Measurements from ENCODE around the gene GART.
A peak's percentile ranks its signal among the peaks of the same experiment; 100 is the strongest.

Gene GART

DNA sequence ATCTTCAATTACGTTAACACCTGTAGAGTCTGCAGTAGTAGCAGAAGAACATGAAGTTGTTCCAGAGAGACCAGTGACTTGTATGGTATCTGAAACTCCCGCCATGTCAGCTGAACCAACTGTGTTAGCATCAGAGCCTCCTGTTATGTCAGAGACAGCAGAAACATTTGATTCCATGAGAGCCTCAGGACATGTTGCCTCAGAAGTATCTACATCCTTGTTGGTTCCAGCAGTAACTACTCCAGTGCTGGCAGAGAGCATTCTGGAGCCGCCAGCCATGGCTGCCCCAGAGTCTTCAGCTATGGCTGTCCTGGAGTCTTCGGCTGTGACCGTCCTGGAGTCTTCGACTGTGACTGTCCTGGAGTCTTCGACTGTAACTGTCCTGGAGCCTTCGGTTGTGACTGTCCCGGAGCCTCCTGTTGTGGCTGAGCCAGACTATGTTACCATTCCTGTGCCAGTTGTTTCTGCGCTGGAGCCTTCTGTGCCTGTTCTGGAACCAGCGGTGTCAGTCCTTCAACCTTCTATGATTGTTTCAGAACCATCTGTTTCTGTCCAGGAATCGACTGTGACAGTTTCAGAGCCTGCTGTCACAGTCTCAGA is 11.2 kb upstream of the GART start:
- no peak for DNase-seq (ENCODE audit: low read depth)

- no peak for DNase-seq (ENCODE audit: low read depth)
These were observed 10.4 kb upstream of the GART start for GRCh38 chr21:33552093-33552998.

GRCh38 chr21:33551664-33552063 is 9.7 kb upstream of the GART start:
- DNase-seq (ENCODE audit: low read depth), result no peak

- DNase-seq (ENCODE audit: low read depth), result no peak
These were observed 9.1 kb upstream of the GART start for GRCh38 chr21:33550772-33551660.

- DNase-seq (ENCODE audit: low read depth), result no peak
These were observed 8.2 kb upstream of the GART start for GRCh38 chr21:33549848-33550771.

DNA sequence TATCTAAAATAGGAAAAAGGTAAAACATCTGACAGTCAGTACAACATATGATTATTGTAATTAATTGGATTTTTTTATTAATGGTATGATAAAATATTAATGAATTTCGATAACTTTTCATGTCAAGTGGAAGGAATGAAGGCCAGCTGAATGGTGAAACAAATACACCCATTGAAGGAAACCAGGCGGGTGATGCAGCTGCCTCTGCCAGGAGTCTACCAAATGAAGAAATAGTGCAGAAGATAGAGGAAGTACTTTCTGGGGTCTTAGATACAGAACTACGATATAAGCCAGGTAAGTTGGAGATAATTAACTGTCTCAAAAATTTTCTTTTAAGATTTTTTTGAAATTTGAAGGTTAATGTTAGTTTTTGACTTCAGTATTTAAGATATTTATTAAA is 4.2 kb upstream of the GART start:
- DNase-seq (ENCODE audit: low read depth), result no peak

DNA sequence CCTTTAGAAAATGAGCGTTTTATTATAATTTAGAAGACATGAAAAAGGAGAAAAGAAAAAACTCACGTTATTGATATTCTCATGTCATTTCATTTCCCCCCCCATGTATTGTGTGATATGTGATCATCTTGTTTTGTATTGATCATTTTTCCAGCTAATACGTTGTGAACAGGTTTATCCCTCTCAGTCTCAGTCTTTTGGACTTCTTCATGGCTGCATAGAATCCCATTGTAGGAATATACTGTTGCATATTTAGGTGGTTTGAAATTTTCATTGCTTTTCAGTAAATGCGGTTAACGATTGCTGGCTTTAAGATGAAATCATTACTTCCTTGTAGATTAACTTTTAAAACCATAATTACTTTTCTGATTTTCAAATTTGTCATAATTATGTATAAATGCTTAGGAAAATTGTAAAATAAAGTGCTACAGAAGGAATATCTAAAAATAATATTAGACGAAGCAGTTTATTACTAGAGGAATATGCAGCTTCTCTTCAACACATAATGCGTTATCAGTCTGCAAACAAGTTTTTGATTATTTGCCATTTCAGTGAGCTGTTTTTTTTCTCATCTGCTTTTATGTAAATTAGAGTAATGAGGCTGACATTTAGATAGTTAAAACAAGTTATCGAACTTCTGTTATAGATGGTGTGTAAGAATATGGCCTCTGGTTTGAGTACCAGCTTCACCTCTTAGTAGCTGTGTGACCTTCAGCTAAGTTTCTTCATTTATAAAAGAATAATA is 2.7 kb upstream of the GART start:
- no peak for DNase-seq (ENCODE audit: low read depth)

DNA sequence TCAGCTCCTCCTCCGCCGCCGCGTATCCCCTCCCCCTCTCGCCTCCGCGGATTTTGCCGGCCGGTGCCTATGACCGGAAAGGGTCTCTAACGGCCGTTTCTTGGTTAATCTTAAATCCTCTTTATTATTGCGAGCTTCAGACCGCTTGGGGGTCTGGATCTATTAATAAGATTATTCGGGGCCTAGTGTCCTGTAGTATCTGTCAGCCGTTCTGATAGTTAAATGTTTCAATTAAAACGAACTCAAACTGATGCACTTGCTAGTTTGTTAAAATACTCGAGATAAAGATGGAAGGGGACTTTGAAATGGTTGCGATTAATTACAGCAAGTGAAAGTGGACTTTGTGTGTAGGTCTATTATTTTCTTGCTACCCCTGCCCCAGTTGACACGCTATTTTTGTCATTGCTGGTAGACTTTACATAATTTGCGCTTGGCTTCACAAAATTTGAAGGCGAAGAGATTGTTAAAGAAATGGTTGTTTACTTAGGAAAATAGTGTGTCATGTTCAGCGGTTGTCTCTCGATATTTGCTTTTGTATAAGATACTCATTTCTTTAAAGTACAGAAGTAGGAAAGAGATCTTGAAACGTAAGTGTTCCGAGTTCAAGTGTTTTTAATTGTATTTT is 1.7 kb upstream of the GART start:
- peak; percentile 52 for DNase-seq (ENCODE audit: low read depth)

GRCh38 chr21:33542640-33543504 is 955 bp upstream of the GART start, which contains the start of gene SON:
Gene SON (plus strand): TSS chr21:33543038. CDS start chr21:33543093, 55 bp downstream.
- DNase-seq (ENCODE audit: low read depth), result peak; percentile 96

GRCh38 chr21:33541105-33541711 is 709 bp downstream of the GART start:
- no peak for DNase-seq (ENCODE audit: low read depth)

DNA sequence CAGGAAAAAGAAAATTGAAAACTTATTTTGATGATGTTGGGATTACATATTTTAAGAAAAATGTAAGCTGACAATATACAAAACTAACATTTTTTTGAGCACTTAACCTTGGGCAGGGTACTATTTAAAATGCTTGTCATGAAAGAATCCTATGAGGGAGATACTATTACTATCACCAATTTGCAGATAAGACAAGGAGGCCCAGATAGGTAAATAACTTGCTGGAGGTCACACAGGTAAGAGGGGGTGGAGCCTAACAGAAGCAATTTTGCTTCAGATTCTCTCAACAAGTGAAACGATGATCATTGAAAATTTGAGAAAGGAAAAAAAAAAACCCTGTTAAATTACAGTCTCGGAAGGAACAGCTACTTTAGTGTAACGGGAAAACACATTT is 1.2 kb downstream of the GART start:
- no peak for DNase-seq (ENCODE audit: low read depth)

DNA sequence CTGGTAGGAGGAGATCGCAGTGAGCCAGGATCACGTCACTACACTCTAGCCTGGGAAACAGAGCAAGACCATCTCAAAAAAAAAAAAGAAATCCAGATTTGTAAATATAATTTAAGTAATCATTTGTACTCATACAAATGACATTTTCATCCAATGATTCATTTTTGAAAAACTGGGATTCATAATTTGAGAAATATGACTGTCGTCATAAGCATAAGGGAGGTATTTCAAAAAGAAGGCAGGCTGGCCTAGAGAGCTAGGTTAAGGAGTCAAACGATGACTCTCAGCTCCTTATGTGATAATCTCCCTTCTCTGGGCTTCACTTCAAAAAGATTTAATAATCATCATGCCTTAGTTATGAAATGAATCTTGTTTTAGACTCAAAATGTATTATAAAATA is 2.3 kb downstream of the GART start:
- DNase-seq (ENCODE audit: low read depth), result no peak

- no peak for DNase-seq (ENCODE audit: low read depth)
These were observed 4.7 kb downstream of the GART start for GRCh38 chr21:33537212-33537611.

- no peak for DNase-seq (ENCODE audit: low read depth)
These were observed 10.9 kb downstream of the GART start for GRCh38 chr21:33531007-33531406.

DNA sequence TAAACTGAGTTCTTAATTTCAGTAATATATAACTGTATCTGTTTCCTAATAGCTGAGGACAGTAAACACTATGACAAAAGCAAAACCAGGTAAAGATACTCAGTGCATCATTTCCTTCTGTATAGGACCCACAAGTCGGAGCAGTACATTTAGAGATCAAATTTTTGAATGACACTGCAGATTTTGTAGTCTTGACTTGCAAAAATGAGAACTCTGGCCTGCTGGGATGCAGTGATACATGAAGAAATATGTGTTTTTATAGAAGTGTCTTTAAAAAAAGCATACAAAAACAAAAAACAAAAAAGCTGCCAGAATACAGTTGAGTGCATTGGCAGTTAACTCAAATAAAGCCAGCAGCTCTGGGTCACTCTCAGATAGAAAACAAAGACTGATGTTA is 19.0 kb downstream of the GART start:
- DNase-seq (ENCODE audit: low read depth), result no peak

DNA sequence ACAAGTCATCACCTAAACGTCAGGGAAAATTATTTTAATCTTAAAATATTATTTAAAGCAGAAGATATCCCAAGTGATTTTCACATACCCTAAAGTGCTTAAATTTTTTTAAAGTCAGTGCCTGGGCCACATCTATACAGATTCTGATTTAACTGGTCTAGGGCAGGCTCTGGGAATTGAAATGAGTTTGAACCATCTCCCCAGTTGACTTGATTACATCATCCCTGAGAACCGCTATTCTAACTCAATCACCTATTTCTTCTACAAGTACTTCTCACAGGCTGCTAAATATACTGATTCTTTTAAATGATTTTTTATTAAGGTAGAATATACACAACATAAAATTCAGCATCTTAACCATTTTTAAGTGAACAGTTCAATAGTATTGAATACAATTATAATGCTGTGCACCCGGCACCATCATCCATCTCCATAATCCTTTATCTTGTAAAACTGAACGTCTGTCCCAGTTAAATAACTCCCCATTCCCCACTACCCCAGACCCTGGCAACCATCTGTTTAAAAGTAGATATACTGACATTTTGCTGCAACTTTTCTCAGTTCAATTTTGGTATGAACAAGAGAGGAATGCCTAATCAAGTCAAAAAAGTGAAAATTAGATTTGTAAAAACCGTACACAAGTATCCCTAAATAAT is 19.5 kb downstream of the GART start:
- DNase-seq (ENCODE audit: low read depth), result no peak

DNA sequence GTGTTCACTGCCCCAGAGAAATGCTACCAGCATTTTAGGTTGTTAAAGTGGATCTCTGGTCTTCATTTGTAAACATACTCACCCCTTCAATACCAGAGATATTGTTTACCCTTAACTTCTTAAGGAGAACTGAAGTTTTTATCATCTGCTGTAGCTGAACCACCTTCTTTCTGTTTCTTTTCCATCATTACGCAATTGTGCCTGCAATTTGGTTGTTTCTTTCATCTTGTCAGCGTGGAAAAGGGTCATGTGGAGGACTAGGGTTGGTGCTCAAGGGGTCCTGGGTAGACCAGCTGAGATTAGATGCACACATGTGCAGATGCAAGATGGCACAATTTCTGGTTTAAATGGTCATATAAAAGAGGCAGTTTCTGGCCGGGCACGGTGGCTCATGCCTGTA is 23.0 kb downstream of the GART start:
- no peak for DNase-seq (ENCODE audit: low read depth)

GRCh38 chr21:33514229-33514628 is 27.7 kb downstream of the GART start:
- DNase-seq (ENCODE audit: low read depth), result no peak
